Measurements from ENCODE around the gene OLFM3.

OLFM3 gene

GRCh38 chr1:101918277-101918676 lies 78.4 kb downstream of the OLFM3 start:
- DNase-seq (ENCODE audit: low spot score): no peak
- in situ Hi-C loops (cut with MboI; ENCODE audit: low pct_unique_long_range_greater_than_20kb, low sequenced_read_pairs, unreplicated experiment): no loop called here
- TF ChIP-seq CTCF (IDR thresholded peaks at IDR 0.05; ENCODE audit: extremely low read depth, insufficient read depth, missing control alignments): no peak

- in situ Hi-C loops (cut with MboI; ENCODE audit: low pct_unique_long_range_greater_than_20kb, low sequenced_read_pairs, unreplicated experiment): no loop called here
- no peak for TF ChIP-seq CTCF (IDR thresholded peaks at IDR 0.05; ENCODE audit: extremely low read depth, insufficient read depth, missing control alignments)
- no peak for DNase-seq (ENCODE audit: low spot score)
Observed at GRCh38 chr1:101915597-101915996, 81.1 kb downstream of the OLFM3 start.

GRCh38 chr1:101914473-101915242 lies 82.1 kb downstream of the OLFM3 start:
- in situ Hi-C loops (cut with MboI; ENCODE audit: low pct_unique_long_range_greater_than_20kb, low sequenced_read_pairs, unreplicated experiment): no loop called here
- DNase-seq (ENCODE audit: low spot score): no peak
- no peak for TF ChIP-seq CTCF (IDR thresholded peaks at IDR 0.05; ENCODE audit: extremely low read depth, insufficient read depth, missing control alignments)

- no peak for TF ChIP-seq CTCF (IDR thresholded peaks at IDR 0.05; ENCODE audit: extremely low read depth, insufficient read depth, missing control alignments)
- in situ Hi-C loops (cut with MboI; ENCODE audit: low pct_unique_long_range_greater_than_20kb, low sequenced_read_pairs, unreplicated experiment): no loop called here
- no peak for DNase-seq (ENCODE audit: low spot score)
Observed at GRCh38 chr1:101911894-101912293, 84.8 kb downstream of the OLFM3 start.

- TF ChIP-seq CTCF (IDR thresholded peaks at IDR 0.05; ENCODE audit: extremely low read depth, insufficient read depth, missing control alignments): no peak
- in situ Hi-C loops (cut with MboI; ENCODE audit: low pct_unique_long_range_greater_than_20kb, low sequenced_read_pairs, unreplicated experiment): no loop called here
- no peak for DNase-seq (ENCODE audit: low spot score)
Observed at GRCh38 chr1:101908980-101909379, 87.7 kb downstream of the OLFM3 start.

GRCh38 chr1:101907264-101907663 lies 89.5 kb downstream of the OLFM3 start:
- TF ChIP-seq CTCF (IDR thresholded peaks at IDR 0.05; ENCODE audit: extremely low read depth, insufficient read depth, missing control alignments): no peak
- no peak for DNase-seq (ENCODE audit: low spot score)
- in situ Hi-C loops (cut with MboI; ENCODE audit: low pct_unique_long_range_greater_than_20kb, low sequenced_read_pairs, unreplicated experiment): no loop called here
